ENCODE results near the gene CARD16. TPM values are rescaled to one million over a fixed set of nuclear protein-coding genes. Genes with fewer than 3 reads are reported as not detected.

The CARD16 gene
- total and polyA plus RNA-seq, 2 donors, result 16.2 to 19.7 TPM

GRCh38 chr11:104997288-104997687 lies 47.8 kb downstream of the CARD16 start:
- DNase-seq (ENCODE audit: extremely low spot score), result no peak
- no peaks in the 10 kb centered on the region for H3K4me1 ChIP-seq (ENCODE audit: insufficient read depth)
- no peaks in the 10 kb centered on the region for H3K36me3 ChIP-seq (ENCODE audit: insufficient read depth)
- 56% methylated on average over 6 of the region's 6 CpGs for WGBS
- no peak overlapping the region for H3K27ac ChIP-seq (ENCODE audit: low read depth)
- no peak overlapping the region for H3K4me3 ChIP-seq (ENCODE audit: low read depth, low read length)

- no peaks in the 10 kb centered on the region for H3K4me1 ChIP-seq (ENCODE audit: insufficient read depth)
- H3K4me3 ChIP-seq (ENCODE audit: low read depth, low read length), result no peak overlapping the region
- no peak for DNase-seq (ENCODE audit: extremely low spot score)
- H3K27ac ChIP-seq (ENCODE audit: low read depth), result no peak overlapping the region
- no peaks in the 10 kb centered on the region for H3K36me3 ChIP-seq (ENCODE audit: insufficient read depth)
- 68% methylated on average over 2 of the region's 2 CpGs for WGBS
Observed at GRCh38 chr11:104995001-104995408, 50.1 kb downstream of the CARD16 start.

GRCh38 chr11:104992781-104993180 lies 52.4 kb downstream of the CARD16 start:
- Histone ChIP-seq H3K4me3 (ENCODE audit: low read depth, low read length) (no peak overlapping the region), H3K36me3 (ENCODE audit: insufficient read depth) (no peaks in the 10 kb centered on the region), H3K4me1 (ENCODE audit: insufficient read depth) (no peaks in the 10 kb centered on the region), H3K27ac (ENCODE audit: low read depth) (no peak overlapping the region)
- 82% methylated on average over 1 of the region's 1 CpG for WGBS
- DNase-seq (ENCODE audit: extremely low spot score), result no peak

DNA sequence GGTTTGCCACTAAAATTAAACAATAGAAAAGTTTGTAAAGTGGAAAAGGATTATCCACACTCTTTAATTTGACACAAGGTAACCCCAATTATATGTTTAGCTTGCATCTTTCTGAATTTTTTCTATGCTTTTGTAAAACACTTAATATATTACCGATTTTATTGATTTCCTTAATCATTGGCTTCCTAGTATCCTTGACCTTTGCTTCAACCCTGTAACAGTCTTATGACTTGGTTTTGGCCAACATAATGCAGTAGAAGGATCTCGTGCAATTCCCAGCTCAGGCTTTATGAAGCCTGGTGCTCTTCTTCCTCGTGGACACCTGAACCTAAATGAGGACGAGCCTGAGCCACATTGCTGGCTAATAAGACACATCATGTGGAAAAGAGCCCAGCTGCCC lies 53.1 kb downstream of the CARD16 start:
- Histone ChIP-seq H3K4me1 (ENCODE audit: insufficient read depth) (no peaks in the 10 kb centered on the region), H3K27ac (ENCODE audit: low read depth) (no peak overlapping the region)
- WGBS, result 91% methylated on average over 4 of the region's 4 CpGs

More for the DNA sequence above, 53.1 kb downstream of the CARD16 start:
- Histone ChIP-seq H3K36me3 (ENCODE audit: insufficient read depth) (no peaks in the 10 kb centered on the region), H3K4me3 (ENCODE audit: low read depth, low read length) (no peak overlapping the region)
- DNase-seq (ENCODE audit: extremely low spot score), result no peak

Other genes with a start within 250 kb of the CARD16 start
- gene CASP12, start 146.9 kb downstream of the CARD16 start, total RNA-seq, result 1.1 TPM
- gene CASP12, start 146.9 kb downstream of the CARD16 start, polyA plus RNA-seq, result 0.95 TPM
- 83.9 TPM for gene CASP4, start 76.8 kb downstream of the CARD16 start, total RNA-seq
- gene CASP4, start 76.8 kb downstream of the CARD16 start, polyA plus RNA-seq, result 39.1 TPM
- 0.74 TPM for gene CASP5, start 22.2 kb downstream of the CARD16 start, total RNA-seq
- 0.32 TPM for gene CASP5, start 22.2 kb downstream of the CARD16 start, polyA plus RNA-seq
- gene CASP1, start 10.2 kb downstream of the CARD16 start, total RNA-seq, result 17.8 TPM
- gene CASP1, start 10.2 kb downstream of the CARD16 start, polyA plus RNA-seq, result 25.1 TPM
- gene CARD18, start 94.4 kb upstream of the CARD16 start, total RNA-seq, result not detected
- gene CARD18, start 94.4 kb upstream of the CARD16 start, polyA plus RNA-seq, result not detected

All from urinary bladder (tissue), 4 donors.